Upper lobe of right lung (tissue), 1 donor: ENCODE measurements around the gene EFCAB12. TPM values are rescaled to one million over a fixed set of nuclear protein-coding genes. Genes with fewer than 3 reads are reported as not detected.
A peak's percentile ranks its signal among the peaks of the same experiment; 100 is the strongest.

Experiments used
- ATAC-seq: fragments of 200-7000 bp; cut with Tn5 transposase; one replicate; pipeline ENCODE4 v1.9.1; 2020; ENCODE audit warnings: mild to moderate bottlenecking, moderate library complexity
- DNase-seq: peaks from one replicate; pipeline ENCODE4 v3.0.0-alpha.2; 2020
- H3K27ac ChIP-seq: fragments of 200-600 bp; one replicate; pipeline ENCODE4 v1.8.0; 2022
- H3K27me3 ChIP-seq: fragments of 200-600 bp; one replicate; pipeline ENCODE4 v1.8.0; 2022; ENCODE audit warnings: mild to moderate bottlenecking
- H3K36me3 ChIP-seq: fragments of 200-600 bp; one replicate; pipeline ENCODE4 v1.8.0; 2022
- H3K4me1 ChIP-seq: fragments of 200-600 bp; one replicate; pipeline ENCODE4 v1.8.0; 2022
- H3K4me3 ChIP-seq: fragments of 200-600 bp; one replicate; pipeline ENCODE4 v1.8.0; 2022; ENCODE audit warnings: mild to moderate bottlenecking
- H3K9me3 ChIP-seq: fragments of 200-600 bp; one replicate; pipeline ENCODE4 v1.8.0; 2022
- intact Hi-C: fragments of 100-400 bp; cut with DNase I; formaldehyde crosslinking; loops from one replicate; pipeline ENCODE4 v1.11.0; 2022
- total RNA-seq: library from RNA; stranded (reverse); fragmentation: NEBNext Ultra II Directional; extraction: Animal tissue kit (Norgen Biotek cat#: 25700); gene quantifications from one replicate; pipeline ENCODE4 v1.2.1, GENCODE V29; 2021
- TF ChIP-seq, protein P1 (sequence below): fragments of 200-600 bp; IDR thresholded peaks from one replicate; pipeline ENCODE4 v1.8.0; 2022; ENCODE audit warnings: antibody characterized with exemption
- donor health status: DM: no; HTN: yes; CAD: no; lungs with severe emphysema.

Gene EFCAB12
- total RNA-seq, 1 donor from 2014 or later, result 0.55 TPM

DNA sequence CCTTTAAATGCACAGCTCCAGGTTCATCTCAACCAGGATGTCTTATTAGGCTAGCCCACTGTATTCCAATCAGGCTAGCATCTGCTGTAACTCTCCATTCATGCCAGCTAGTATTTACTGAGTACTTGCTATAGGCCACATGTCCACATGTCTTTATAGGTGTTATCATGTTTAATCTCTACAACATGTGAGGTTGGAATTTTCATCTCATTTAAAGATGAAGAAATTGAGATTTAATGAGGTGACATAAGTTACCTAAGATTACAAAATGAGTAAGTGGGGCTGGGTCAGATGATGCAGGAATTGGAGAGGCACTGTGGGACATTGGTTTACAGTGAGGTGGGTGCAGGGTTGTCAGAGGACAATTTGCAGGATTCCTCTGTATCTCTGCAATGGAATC, 14.5 kb upstream of the EFCAB12 start:
- TF ChIP-seq, protein P1, sequence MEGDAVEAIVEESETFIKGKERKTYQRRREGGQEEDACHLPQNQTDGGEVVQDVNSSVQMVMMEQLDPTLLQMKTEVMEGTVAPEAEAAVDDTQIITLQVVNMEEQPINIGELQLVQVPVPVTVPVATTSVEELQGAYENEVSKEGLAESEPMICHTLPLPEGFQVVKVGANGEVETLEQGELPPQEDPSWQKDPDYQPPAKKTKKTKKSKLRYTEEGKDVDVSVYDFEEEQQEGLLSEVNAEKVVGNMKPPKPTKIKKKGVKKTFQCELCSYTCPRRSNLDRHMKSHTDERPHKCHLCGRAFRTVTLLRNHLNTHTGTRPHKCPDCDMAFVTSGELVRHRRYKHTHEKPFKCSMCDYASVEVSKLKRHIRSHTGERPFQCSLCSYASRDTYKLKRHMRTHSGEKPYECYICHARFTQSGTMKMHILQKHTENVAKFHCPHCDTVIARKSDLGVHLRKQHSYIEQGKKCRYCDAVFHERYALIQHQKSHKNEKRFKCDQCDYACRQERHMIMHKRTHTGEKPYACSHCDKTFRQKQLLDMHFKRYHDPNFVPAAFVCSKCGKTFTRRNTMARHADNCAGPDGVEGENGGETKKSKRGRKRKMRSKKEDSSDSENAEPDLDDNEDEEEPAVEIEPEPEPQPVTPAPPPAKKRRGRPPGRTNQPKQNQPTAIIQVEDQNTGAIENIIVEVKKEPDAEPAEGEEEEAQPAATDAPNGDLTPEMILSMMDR, result no peak
- H3K27me3 ChIP-seq, result no peaks in the 10 kb centered on the region
- intact Hi-C loops, result no loop called here
- peak overlapping the region; percentile 94 for H3K27ac ChIP-seq
- no peak for ATAC-seq
- DNase-seq, result no peak
- peaks cover 28% of the 10 kb centered on the region for H3K4me1 ChIP-seq
- H3K4me3 ChIP-seq, result no peak overlapping the region
- no peaks in the 10 kb centered on the region for H3K9me3 ChIP-seq
- no peaks in the 10 kb centered on the region for H3K36me3 ChIP-seq

DNA sequence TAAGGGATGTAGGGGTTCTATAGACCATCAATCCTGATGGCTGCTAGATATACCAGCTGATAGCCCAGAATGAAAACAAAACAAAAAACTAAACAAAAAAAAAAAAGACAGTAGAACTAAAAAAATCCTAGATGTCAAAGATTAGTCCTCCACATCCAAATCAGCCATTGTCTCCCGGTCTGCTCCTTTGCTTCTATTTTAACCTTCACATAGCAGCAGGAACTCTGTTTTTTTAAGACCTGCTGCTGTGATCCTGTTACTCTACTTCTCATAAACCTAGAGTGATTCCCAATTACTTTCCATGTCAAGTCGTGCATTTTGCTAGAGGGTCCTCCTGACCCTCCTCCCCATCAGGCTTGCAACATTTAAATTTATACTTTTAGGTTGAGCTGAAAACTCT, 14.1 kb upstream of the EFCAB12 start:
- ATAC-seq (no peak), DNase-seq (no peak)
- Histone ChIP-seq H3K27me3 (no peaks in the 10 kb centered on the region), H3K27ac (peak overlapping the region; percentile 94), H3K4me1 (peaks cover 33% of the 10 kb centered on the region), H3K4me3 (no peak overlapping the region), H3K9me3 (no peaks in the 10 kb centered on the region), H3K36me3 (peaks cover 4% of the 10 kb centered on the region)
- TF ChIP-seq, protein P1, result no peak
- intact Hi-C loops, result no loop called here

DNA sequence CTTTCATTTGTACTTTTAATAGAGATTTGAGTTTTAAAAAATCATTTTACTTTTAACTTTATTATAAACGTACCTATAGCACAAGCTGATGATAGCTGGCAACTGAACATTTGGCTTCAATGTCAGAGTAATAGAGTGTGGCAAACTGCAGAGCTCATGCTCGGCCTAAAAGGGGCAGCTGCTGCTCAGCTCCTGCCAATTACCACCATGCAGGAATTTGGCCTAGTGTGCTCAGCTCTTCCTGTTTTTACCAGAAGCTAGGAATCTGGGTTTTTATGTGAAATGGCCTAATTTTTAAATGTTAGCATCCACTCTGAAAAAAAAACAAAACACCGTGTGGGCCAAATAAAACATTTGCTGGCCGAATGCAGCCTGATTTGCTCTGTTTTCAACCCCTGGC, 13.3 kb upstream of the EFCAB12 start:
- Histone ChIP-seq H3K27ac (peak overlapping the region; percentile 94), H3K4me1 (peaks cover 34% of the 10 kb centered on the region), H3K36me3 (peaks cover 11% of the 10 kb centered on the region), H3K27me3 (no peaks in the 10 kb centered on the region), H3K4me3 (peak overlapping the region; percentile 89), H3K9me3 (no peaks in the 10 kb centered on the region)
- DNase-seq (no peak), ATAC-seq (no peak)
- TF ChIP-seq, protein P1, result no peak
- intact Hi-C loops, result no loop called here

DNA sequence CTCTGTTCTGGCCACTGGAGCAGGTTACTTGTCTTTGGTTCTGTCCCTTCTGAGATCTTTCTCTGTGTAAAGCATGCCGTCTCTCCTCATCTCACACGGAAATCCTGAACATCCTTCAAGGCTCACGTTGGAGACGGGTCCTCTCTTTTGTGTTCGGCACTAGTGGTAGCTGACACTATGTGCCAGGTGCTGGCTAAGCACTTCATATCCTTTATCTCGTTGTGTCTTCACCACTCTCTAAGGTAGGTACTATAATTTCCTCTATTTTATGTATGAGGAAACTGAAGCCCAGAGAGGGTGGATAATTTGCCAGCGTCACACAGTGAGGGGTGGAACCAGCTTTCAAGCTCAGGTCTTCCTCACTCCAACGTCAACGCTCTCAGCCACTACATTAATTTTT, 12.8 kb upstream of the EFCAB12 start:
- H3K36me3 ChIP-seq, result peaks cover 17% of the 10 kb centered on the region
- ATAC-seq, result no peak
- no peak for DNase-seq
- TF ChIP-seq, protein P1, result no peak
- peak overlapping the region; percentile 94 for H3K27ac ChIP-seq
- no peaks in the 10 kb centered on the region for H3K27me3 ChIP-seq
- H3K4me1 ChIP-seq, result peaks cover 34% of the 10 kb centered on the region
- intact Hi-C loops, result no loop called here
- H3K4me3 ChIP-seq, result peak overlapping the region; percentile 89
- H3K9me3 ChIP-seq, result no peaks in the 10 kb centered on the region

DNA sequence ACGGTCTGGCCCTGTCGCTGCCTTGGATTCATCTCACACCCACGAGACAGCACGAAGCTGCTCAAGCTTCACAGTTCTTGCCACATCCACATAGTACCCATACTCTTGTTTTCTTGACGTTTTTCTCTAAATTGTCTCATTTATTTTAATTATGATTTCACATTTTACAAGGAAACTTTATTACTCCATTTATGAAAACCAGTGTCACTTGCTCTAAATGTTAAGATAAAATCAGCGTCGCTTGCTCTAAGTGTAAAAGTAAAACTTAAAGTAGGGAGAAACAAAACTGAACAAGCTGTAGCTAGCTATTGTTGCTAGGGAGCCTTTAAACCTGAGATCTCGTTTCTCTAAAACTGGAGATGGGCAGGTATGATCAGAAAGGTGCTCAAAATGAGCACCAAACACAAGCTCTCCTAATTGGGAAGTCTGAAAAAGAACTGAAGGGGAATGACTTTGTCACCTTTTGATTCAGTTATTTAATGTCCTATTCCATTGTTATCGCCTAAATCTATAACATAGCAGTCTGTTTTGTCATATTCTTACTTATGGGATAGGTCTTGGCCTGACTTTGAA, 12.3 kb upstream of the EFCAB12 start:
- no peaks in the 10 kb centered on the region for H3K9me3 ChIP-seq
- peaks cover 22% of the 10 kb centered on the region for H3K36me3 ChIP-seq
- no peak for ATAC-seq
- intact Hi-C loops, result no loop called here
- no peak for DNase-seq
- TF ChIP-seq, protein P1, result no peak
- no peaks in the 10 kb centered on the region for H3K27me3 ChIP-seq
- H3K27ac ChIP-seq, result peak overlapping the region; percentile 94
- H3K4me1 ChIP-seq, result peaks cover 39% of the 10 kb centered on the region
- H3K4me3 ChIP-seq, result peak overlapping the region; percentile 89
